ENCODE measurements around the gene KLHL29.

KLHL29 gene

GRCh38 chr2:23502096-23502495 is 117.1 kb downstream of the KLHL29 start:
- Histone ChIP-seq H3K9me3 (no peaks in the 10 kb centered on the region), H3K27me3 (ENCODE audit: low read depth) (no peaks in the 10 kb centered on the region), H3K36me3 (replicated peaks) (no peaks in the 10 kb centered on the region), H3K4me3 (no peak overlapping the region), H3K4me1 (no peaks in the 10 kb centered on the region)
- no peak for DNase-seq (ENCODE audit: low spot score in 2 of 2)
- in situ Hi-C loops (cut with MboI; ENCODE audit: low sequenced_read_pairs), result no loop called here

DNA sequence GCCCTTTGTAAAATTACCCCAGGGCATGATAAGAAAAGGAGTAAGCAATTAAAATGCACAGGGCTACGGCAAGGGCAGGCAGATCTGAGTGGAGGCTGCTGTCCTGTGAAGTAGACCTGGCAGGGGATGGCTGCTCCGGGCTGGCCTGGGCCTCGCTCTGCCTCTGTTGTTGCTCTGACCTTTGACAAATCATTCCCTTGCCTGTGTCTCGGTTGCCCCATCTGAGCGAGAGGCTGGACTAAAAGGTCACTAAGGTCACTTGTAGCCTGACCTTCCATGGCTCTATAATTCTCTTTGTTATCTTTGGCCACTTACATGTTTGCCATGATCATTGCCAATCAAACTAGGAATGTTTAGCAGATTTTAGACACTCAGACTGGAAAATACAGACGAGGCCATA is 118.1 kb downstream of the KLHL29 start:
- in situ Hi-C loops (cut with MboI; ENCODE audit: low sequenced_read_pairs), result no loop called here
- DNase-seq (ENCODE audit: low spot score in 2 of 2), result no peak
- Histone ChIP-seq H3K4me3 (no peak overlapping the region), H3K27me3 (ENCODE audit: low read depth) (no peaks in the 10 kb centered on the region), H3K36me3 (replicated peaks) (no peaks in the 10 kb centered on the region), H3K4me1 (no peaks in the 10 kb centered on the region), H3K9me3 (no peaks in the 10 kb centered on the region)

DNA sequence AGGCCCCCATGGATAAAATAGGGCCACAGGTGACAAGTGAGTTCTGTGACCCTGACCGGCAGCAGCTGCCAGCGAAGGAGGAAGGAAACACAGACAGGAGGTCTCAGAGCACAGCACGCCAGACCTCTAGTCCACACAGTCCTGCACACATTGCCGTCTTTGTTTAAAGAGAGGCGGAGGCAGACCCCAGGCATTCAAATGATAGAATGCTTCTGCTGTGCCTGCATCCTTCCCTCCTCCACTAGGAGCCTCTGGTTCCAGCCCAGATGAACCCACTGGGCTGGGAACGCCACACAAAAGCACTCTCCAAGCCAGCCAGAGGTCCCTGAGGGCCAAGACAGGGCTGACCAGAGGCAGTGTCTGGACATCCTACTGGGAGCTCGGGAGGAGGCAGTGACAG is 118.7 kb downstream of the KLHL29 start:
- in situ Hi-C loops (cut with MboI; ENCODE audit: low sequenced_read_pairs), result no loop called here
- H3K9me3 ChIP-seq, result no peaks in the 10 kb centered on the region
- H3K4me3 ChIP-seq, result no peak overlapping the region
- DNase-seq (ENCODE audit: low spot score in 2 of 2), result no peak
- H3K4me1 ChIP-seq, result no peaks in the 10 kb centered on the region
- no peaks in the 10 kb centered on the region for H3K27me3 ChIP-seq (ENCODE audit: low read depth)
- H3K36me3 ChIP-seq (replicated peaks), result no peaks in the 10 kb centered on the region

GRCh38 chr2:23504591-23504990 is 119.6 kb downstream of the KLHL29 start:
- Histone ChIP-seq H3K36me3 (replicated peaks) (no peaks in the 10 kb centered on the region), H3K4me1 (no peaks in the 10 kb centered on the region), H3K4me3 (no peak overlapping the region), H3K9me3 (no peaks in the 10 kb centered on the region), H3K27me3 (ENCODE audit: low read depth) (no peaks in the 10 kb centered on the region)
- no peak for DNase-seq (ENCODE audit: low spot score in 2 of 2)
- in situ Hi-C loops (cut with MboI; ENCODE audit: low sequenced_read_pairs), result no loop called here

DNA sequence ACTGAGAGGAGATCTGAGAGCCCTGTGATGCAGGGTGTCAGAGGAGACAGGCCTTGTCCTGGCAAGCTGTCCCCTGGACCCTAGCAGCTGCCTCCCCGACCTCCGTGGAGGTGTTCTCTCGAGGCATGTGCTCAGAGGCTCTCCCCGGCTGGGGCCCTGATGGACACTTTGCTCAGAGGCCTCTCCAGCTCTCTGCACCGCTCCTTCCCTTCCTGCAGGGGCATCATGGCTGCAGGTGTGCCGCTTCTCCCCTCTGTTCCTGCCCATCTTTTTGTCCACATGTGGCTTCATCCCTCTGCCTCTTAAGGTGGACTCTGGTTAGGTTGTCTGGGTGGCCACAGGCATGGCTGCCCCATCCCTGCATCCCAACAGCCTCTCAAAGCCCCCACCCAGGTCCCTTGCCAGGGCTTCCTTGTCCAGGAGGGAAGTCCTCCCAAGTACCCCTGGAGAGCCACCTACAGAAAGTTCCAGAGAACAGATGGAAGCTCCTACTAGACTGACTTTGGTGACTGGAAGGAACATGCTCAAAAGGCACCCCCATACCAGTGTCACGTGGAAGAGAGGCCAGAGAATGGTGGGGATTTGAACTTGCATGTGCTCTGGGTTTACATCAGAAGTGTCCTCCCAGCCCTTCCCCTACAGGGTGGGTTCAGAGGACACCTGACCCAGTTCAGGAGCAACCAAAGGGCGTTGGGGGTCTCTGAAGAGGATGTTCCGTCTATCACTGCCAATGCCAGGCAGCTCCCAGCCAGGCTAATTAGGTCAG is 120.4 kb downstream of the KLHL29 start:
- peak in 1 of 2 experiments; percentile 15 for DNase-seq (ENCODE audit: low spot score in 2 of 2)
- Histone ChIP-seq H3K27me3 (ENCODE audit: low read depth) (no peaks in the 10 kb centered on the region), H3K36me3 (replicated peaks) (no peaks in the 10 kb centered on the region), H3K4me3 (no peak overlapping the region), H3K4me1 (no peaks in the 10 kb centered on the region), H3K9me3 (no peaks in the 10 kb centered on the region)
- in situ Hi-C loops (cut with MboI; ENCODE audit: low sequenced_read_pairs), result no loop called here

DNA sequence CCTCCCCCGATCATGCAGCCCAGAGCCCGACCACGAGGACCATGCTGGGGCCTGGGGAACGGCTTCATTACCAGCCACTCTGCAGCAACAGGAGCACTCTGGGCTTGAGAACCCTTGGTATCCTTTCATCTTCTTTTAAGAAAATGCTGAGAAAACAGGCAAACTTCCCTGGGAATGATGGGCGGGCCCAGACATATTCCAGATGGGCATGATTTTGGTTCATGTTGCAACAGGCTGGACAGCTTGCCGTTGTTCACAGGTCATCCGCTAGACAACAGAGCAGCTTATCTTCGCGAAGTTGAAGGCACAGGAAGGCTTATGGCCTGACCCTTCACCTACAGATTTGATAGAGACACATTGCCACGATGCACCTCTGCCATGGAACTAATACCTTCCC is 121.0 kb downstream of the KLHL29 start:
- no peaks in the 10 kb centered on the region for H3K36me3 ChIP-seq (replicated peaks)
- no peaks in the 10 kb centered on the region for H3K4me1 ChIP-seq
- no peak for DNase-seq (ENCODE audit: low spot score in 2 of 2)
- no peaks in the 10 kb centered on the region for H3K27me3 ChIP-seq (ENCODE audit: low read depth)
- no peaks in the 10 kb centered on the region for H3K9me3 ChIP-seq
- in situ Hi-C loops (cut with MboI; ENCODE audit: low sequenced_read_pairs), result no loop called here
- H3K4me3 ChIP-seq, result no peak overlapping the region

- in situ Hi-C loops (cut with MboI; ENCODE audit: low sequenced_read_pairs), result no loop called here
- H3K9me3 ChIP-seq, result no peaks in the 10 kb centered on the region
- no peaks in the 10 kb centered on the region for H3K4me1 ChIP-seq
- no peaks in the 10 kb centered on the region for H3K27me3 ChIP-seq (ENCODE audit: low read depth)
- no peaks in the 10 kb centered on the region for H3K36me3 ChIP-seq (replicated peaks)
- DNase-seq (ENCODE audit: low spot score in 2 of 2), result no peak
- H3K4me3 ChIP-seq, result no peak overlapping the region
These were observed 121.7 kb downstream of the KLHL29 start for GRCh38 chr2:23506531-23507266.

DNA sequence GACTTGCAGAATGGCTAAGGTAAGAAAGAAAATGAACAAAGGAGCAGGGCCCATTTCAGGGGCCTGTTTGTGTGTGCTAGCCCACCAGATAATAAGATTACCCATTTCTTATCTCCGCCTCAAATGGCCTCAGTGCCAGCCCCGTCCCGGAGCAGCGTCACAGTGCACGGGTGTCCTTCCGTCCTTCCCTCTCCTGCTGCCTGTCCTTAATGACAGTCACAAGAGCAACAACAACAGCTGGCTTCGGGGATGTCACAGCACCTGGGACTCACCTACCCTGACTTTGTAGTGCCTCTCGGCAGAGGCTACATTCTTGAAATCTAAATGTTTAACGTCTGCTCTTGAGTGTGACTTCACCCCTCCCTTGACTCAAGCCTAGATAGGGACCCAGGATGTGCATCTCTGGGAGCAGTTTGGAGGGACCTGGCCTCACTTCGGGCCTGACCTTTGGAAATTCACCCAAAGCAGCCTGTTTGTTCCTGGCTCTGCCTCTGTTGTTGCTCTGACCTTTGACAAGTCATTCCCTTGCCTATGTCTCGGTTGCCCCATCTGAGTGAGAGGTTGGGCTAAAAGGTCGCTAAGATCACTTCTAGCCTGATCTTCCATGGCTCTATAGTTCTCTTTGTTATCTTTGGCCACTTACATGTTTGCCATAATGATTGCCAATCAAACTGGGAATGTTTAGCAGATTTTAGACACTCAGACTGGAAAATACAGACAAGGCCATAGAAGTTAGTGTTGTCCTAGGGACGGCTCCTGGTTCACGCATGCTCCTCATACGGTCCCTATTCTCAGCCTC is 122.5 kb downstream of the KLHL29 start:
- Histone ChIP-seq H3K9me3 (no peaks in the 10 kb centered on the region), H3K27me3 (ENCODE audit: low read depth) (no peaks in the 10 kb centered on the region), H3K4me3 (no peak overlapping the region), H3K4me1 (no peaks in the 10 kb centered on the region), H3K36me3 (replicated peaks) (no peaks in the 10 kb centered on the region)
- no peak for DNase-seq (ENCODE audit: low spot score in 2 of 2)
- in situ Hi-C loops (cut with MboI; ENCODE audit: low sequenced_read_pairs), result no loop called here

- H3K27me3 ChIP-seq (ENCODE audit: low read depth), result no peaks in the 10 kb centered on the region
- no peak for DNase-seq (ENCODE audit: low spot score in 2 of 2)
- in situ Hi-C loops (cut with MboI; ENCODE audit: low sequenced_read_pairs), result no loop called here
- no peaks in the 10 kb centered on the region for H3K4me1 ChIP-seq
- no peaks in the 10 kb centered on the region for H3K36me3 ChIP-seq (replicated peaks)
- H3K9me3 ChIP-seq, result no peaks in the 10 kb centered on the region
- no peak overlapping the region for H3K4me3 ChIP-seq
These were observed 123.0 kb downstream of the KLHL29 start for GRCh38 chr2:23508066-23508390.

DNA sequence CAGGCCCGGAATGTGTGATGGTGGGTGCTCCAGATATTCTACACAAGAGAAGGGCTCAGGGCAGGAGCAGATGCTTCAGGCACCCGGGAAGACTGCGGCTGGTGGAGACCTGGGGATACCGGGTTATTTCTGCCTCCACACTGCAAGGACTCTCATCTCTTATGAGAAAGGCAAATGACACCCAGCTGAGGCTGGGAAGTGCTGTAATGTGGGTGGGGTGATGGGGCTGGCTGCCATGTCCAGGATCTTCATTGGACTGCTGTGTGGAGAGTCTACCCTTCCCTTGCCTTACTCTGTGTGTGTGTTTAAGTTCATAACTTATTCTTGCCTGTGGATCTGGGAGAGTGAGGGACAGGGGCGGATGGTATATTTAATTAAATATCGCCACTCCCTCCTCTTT is 124.1 kb downstream of the KLHL29 start:
- in situ Hi-C loops (cut with MboI; ENCODE audit: low sequenced_read_pairs), result no loop called here
- no peak overlapping the region for H3K4me3 ChIP-seq
- no peak for DNase-seq (ENCODE audit: low spot score in 2 of 2)
- no peaks in the 10 kb centered on the region for H3K27me3 ChIP-seq (ENCODE audit: low read depth)
- no peaks in the 10 kb centered on the region for H3K36me3 ChIP-seq (replicated peaks)
- no peaks in the 10 kb centered on the region for H3K4me1 ChIP-seq
- no peaks in the 10 kb centered on the region for H3K9me3 ChIP-seq

DNA sequence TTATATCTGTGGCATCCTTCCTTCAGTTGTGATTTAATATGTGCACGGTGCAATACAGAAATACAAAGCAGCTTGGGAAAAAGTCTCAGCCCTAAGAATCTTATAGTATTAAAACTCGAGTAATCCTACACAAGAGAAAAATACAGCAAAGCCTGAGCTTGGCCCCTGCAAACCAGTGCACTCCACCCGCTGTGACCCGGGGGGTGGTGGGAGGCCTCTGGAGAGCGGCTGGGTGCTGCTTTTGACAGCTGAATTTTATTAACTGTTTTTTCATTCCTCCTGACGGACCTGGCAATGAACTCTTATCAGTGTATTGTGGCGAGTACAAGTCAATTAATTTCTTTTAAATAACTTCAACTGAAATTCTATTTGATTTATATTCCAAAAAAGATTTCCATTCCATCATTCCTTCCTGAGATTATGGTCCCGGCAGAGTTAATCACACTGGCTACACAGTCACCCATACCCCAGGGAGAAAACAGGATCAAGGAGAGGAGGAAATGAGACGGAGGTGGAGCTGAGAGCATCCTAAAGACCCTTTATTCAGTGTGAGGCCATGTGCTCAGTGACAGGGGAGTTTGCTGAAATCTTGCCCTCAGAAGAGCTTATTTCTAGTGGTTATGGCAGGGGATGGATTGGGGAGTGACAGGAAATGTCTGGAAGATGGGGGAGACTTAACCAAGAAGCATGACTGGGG is 124.8 kb downstream of the KLHL29 start:
- in situ Hi-C loops (cut with MboI; ENCODE audit: low sequenced_read_pairs), result no loop called here
- no peaks in the 10 kb centered on the region for H3K9me3 ChIP-seq
- H3K36me3 ChIP-seq (replicated peaks), result no peaks in the 10 kb centered on the region
- no peak overlapping the region for H3K4me3 ChIP-seq
- H3K4me1 ChIP-seq, result no peaks in the 10 kb centered on the region
- no peaks in the 10 kb centered on the region for H3K27me3 ChIP-seq (ENCODE audit: low read depth)
- no peak for DNase-seq (ENCODE audit: low spot score in 2 of 2)

- no peaks in the 10 kb centered on the region for H3K27me3 ChIP-seq (ENCODE audit: low read depth)
- no peak overlapping the region for H3K4me3 ChIP-seq
- no peak for DNase-seq (ENCODE audit: low spot score in 2 of 2)
- H3K9me3 ChIP-seq, result no peaks in the 10 kb centered on the region
- no peaks in the 10 kb centered on the region for H3K36me3 ChIP-seq (replicated peaks)
- no peaks in the 10 kb centered on the region for H3K4me1 ChIP-seq
- in situ Hi-C loops (cut with MboI; ENCODE audit: low sequenced_read_pairs), result no loop called here
These were observed 125.5 kb downstream of the KLHL29 start for GRCh38 chr2:23510471-23510870.

GRCh38 chr2:23512778-23513177 is 127.8 kb downstream of the KLHL29 start:
- Histone ChIP-seq H3K9me3 (no peaks in the 10 kb centered on the region), H3K4me1 (no peaks in the 10 kb centered on the region), H3K36me3 (replicated peaks) (no peaks in the 10 kb centered on the region), H3K27me3 (ENCODE audit: low read depth) (no peaks in the 10 kb centered on the region), H3K4me3 (no peak overlapping the region)
- DNase-seq (ENCODE audit: low spot score in 2 of 2), result no peak
- in situ Hi-C loops (cut with MboI; ENCODE audit: low sequenced_read_pairs), result no loop called here
